ENCODE results near the gene UTP3. TPM values are rescaled to one million over a fixed set of nuclear protein-coding genes. Genes with fewer than 3 reads are reported as not detected.
A peak's percentile ranks its signal among the peaks of the same experiment; 100 is the strongest.
"Not testable (repeated sequence)": the region's sequence is repeated elsewhere in the genome, so short reads cannot be mapped to it uniquely, and the experiment has no call there.

UTP3 gene
- total RNA-seq, 1 donor from 2014 or later: 14.4 TPM

GRCh38 chr4:70687392-70687791 lies 940 bp upstream of the UTP3 start:
- no peak for DNase-seq (ENCODE audit: low spot score)

GRCh38 chr4:70688795-70689231 lies 481 bp downstream of the UTP3 start:
- DNase-seq (ENCODE audit: low spot score): peak; percentile 5

GRCh38 chr4:70691661-70692060 lies 3.3 kb downstream of the UTP3 start:
- DNase-seq (ENCODE audit: low spot score): no peak

GRCh38 chr4:70694633-70695032 lies 6.3 kb downstream of the UTP3 start:
- DNase-seq (ENCODE audit: low spot score): not testable (repeated sequence)

GRCh38 chr4:70698435-70698834 lies 10.1 kb downstream of the UTP3 start:
- DNase-seq (ENCODE audit: low spot score): not testable (repeated sequence)

GRCh38 chr4:70700712-70701111 lies 12.4 kb downstream of the UTP3 start:
- no peak for DNase-seq (ENCODE audit: low spot score)

- no peak for DNase-seq (ENCODE audit: low spot score)
These were observed 12.9 kb downstream of the UTP3 start for GRCh38 chr4:70701271-70701670.

- not testable (repeated sequence) for DNase-seq (ENCODE audit: low spot score)
These were observed 14.3 kb downstream of the UTP3 start for GRCh38 chr4:70702592-70702991.

- DNase-seq (ENCODE audit: low spot score): no peak
These were observed 15.4 kb downstream of the UTP3 start for GRCh38 chr4:70703619-70704214.

GRCh38 chr4:70704215-70704930 lies 16.0 kb downstream of the UTP3 start:
- peak; percentile 85 for DNase-seq (ENCODE audit: low spot score)

- DNase-seq (ENCODE audit: low spot score): no peak
These were observed 16.5 kb downstream of the UTP3 start for GRCh38 chr4:70704931-70705182.

- peak; percentile 80 for DNase-seq (ENCODE audit: low spot score)
These were observed 17.1 kb downstream of the UTP3 start for GRCh38 chr4:70705183-70706043.

- no peak for DNase-seq (ENCODE audit: low spot score)
These were observed 17.7 kb downstream of the UTP3 start for GRCh38 chr4:70706044-70706461.

GRCh38 chr4:70706516-70706915 lies 18.2 kb downstream of the UTP3 start:
- peak; percentile 17 for DNase-seq (ENCODE audit: low spot score)

GRCh38 chr4:70709611-70710205 lies 21.4 kb downstream of the UTP3 start:
- no peak for DNase-seq (ENCODE audit: low spot score)

GRCh38 chr4:70711599-70711998 lies 23.3 kb downstream of the UTP3 start:
- DNase-seq (ENCODE audit: low spot score): no peak

GRCh38 chr4:70712150-70712549 lies 23.8 kb downstream of the UTP3 start:
- no peak for DNase-seq (ENCODE audit: low spot score)

- no peak for DNase-seq (ENCODE audit: low spot score)
These were observed 24.5 kb downstream of the UTP3 start for GRCh38 chr4:70712604-70713452.

- DNase-seq (ENCODE audit: low spot score): no peak
These were observed 25.2 kb downstream of the UTP3 start for GRCh38 chr4:70713453-70714078.

GRCh38 chr4:70714079-70714887 lies 26.0 kb downstream of the UTP3 start:
- no peak for DNase-seq (ENCODE audit: low spot score)
